Esophagus squamous epithelium (tissue), 4 donors: Measurements from ENCODE around the gene RIMS3.

ENCODE experiments used
- CTCF ChIP-seq, 6 experiments: fragments of 450-650 bp in 4 of 6; fragments of 200-600 bp in 2 of 6; sonication (generic) in 2 of 6; IDR thresholded peaks; one replicate each; pipeline ENCODE4 v1.5.1; 2016 to 2019; ENCODE audit warnings: antibody characterized with exemption in 6 of 6, mild to moderate bottlenecking in 4 of 6, moderate library complexity in 4 of 6
- POLR2A ChIP-seq, 4 donors: fragments of 450-650 bp; IDR thresholded peaks; one replicate each; pipeline ENCODE4 v1.6.1; 2017; ENCODE audit warnings: antibody characterized with exemption in 4 of 4, mild to moderate bottlenecking in 4 of 4, moderate library complexity in 3 of 4

- TF ChIP-seq CTCF (IDR thresholded peaks at IDR 0.05) = no peak
- no peak for TF ChIP-seq POLR2A (IDR thresholded peaks at IDR 0.05)
These were observed 57.6 kb downstream of the RIMS3 start for GRCh38 chr1:40607921-40608320.
